Liver (tissue), 9 donors: ENCODE results near the gene SMG7. TPM values are rescaled to one million over a fixed set of nuclear protein-coding genes. Genes with fewer than 3 reads are reported as not detected.

Experiments used
- DNase-seq: peaks from one replicate; pipeline ENCODE4 v3.0.0-alpha.2; 2017; ENCODE audit warnings: low spot score
- H3K27ac ChIP-seq, 2 donors: one replicate each; pipeline ENCODE4 v1.7.0; 2013; ENCODE audit warnings: inconsistent platforms in 2 of 2, low read length in 2 of 2, control low read depth in 1 of 2, low read depth in 1 of 2, mild to moderate bottlenecking in 1 of 2
- H3K27me3 ChIP-seq, 4 donors: one replicate each; pipeline versions ENCODE4 v1.6.1 to v1.7.0; 2013; ENCODE audit warnings: low read length in 3 of 4, inconsistent platforms in 1 of 4, mild to moderate bottlenecking in 1 of 4, moderate library complexity in 1 of 4; ENCODE audit not compliant: control insufficient read depth in 4 of 4, insufficient read depth in 4 of 4
- H3K36me3 ChIP-seq, 4 donors: one replicate each; pipeline versions ENCODE4 v1.6.1 to v1.7.0; 2013; ENCODE audit warnings: low read length in 3 of 4, mild to moderate bottlenecking in 3 of 4, low read depth in 1 of 4, moderate library complexity in 1 of 4; ENCODE audit not compliant: control insufficient read depth in 4 of 4, insufficient read depth in 3 of 4
- H3K4me1 ChIP-seq, 4 donors: one replicate each; pipeline versions ENCODE4 v1.6.1 to v1.7.0; 2013; ENCODE audit warnings: low read length in 3 of 4, mild to moderate bottlenecking in 3 of 4, moderate library complexity in 1 of 4; ENCODE audit not compliant: control insufficient read depth in 4 of 4, insufficient read depth in 4 of 4
- H3K4me3 ChIP-seq, 3 donors: one replicate each; pipeline versions ENCODE4 v1.6.1 to v1.7.0; 2013; ENCODE audit warnings: low read length in 3 of 3, control low read depth in 1 of 3, low read depth in 1 of 3, mild to moderate bottlenecking in 1 of 3
- H3K9ac ChIP-seq, 2 donors: one replicate each; pipeline ENCODE4 v1.7.0; 2013; ENCODE audit warnings: low read length in 2 of 2, mild to moderate bottlenecking in 2 of 2, moderate library complexity in 2 of 2, control low read depth in 1 of 2, low read depth in 1 of 2
- H3K9me3 ChIP-seq, 4 donors: one replicate each; pipeline versions ENCODE4 v1.6.1 to v1.7.0; 2013; ENCODE audit warnings: low read length in 3 of 4; ENCODE audit not compliant: control insufficient read depth in 4 of 4
- ATF3 ChIP-seq: IDR thresholded peaks from 2 replicates; pipeline ENCODE4 v1.6.1; 2016; ENCODE audit warnings: antibody characterized with exemption
- CTCF ChIP-seq: fragments of 150-350 bp; IDR thresholded peaks from 2 replicates; pipeline ENCODE4 v1.5.1; 2017; ENCODE audit warnings: improper control_type of control experiment, low read depth, low read length; ENCODE audit not compliant: missing input control
- EGR1 ChIP-seq, 2 donors: IDR thresholded peaks; 2 replicates each; pipeline ENCODE4 v1.6.1; 2016 to 2018; ENCODE audit warnings: antibody characterized with exemption in 2 of 2, low read depth in 2 of 2
- GABPA ChIP-seq, 2 donors: IDR thresholded peaks in 1 of 2; conservative IDR thresholded peaks in 1 of 2; 2 replicates each; pipeline ENCODE4 v1.6.1; 2016; ENCODE audit warnings: antibody characterized with exemption in 2 of 2, mild to moderate bottlenecking in 1 of 2, moderate library complexity in 1 of 2
- HNF4A ChIP-seq, 2 donors: conservative IDR thresholded peaks; 2 replicates each; pipeline ENCODE4 v1.6.1; 2016; ENCODE audit warnings: antibody characterized with exemption in 2 of 2, mild to moderate bottlenecking in 2 of 2
- HNF4G ChIP-seq: IDR thresholded peaks from 2 replicates; pipeline ENCODE4 v1.6.1; 2016; ENCODE audit warnings: antibody characterized with exemption
- JUND ChIP-seq, 2 donors: IDR thresholded peaks; 2 replicates each; pipeline ENCODE4 v1.6.1; 2016; ENCODE audit warnings: antibody characterized with exemption in 2 of 2
- MAX ChIP-seq: IDR thresholded peaks from 2 replicates; pipeline ENCODE4 v1.6.1; 2016; ENCODE audit warnings: antibody characterized with exemption
- NR2F2 ChIP-seq: IDR thresholded peaks from 2 replicates; pipeline ENCODE4 v1.6.1; 2016; ENCODE audit warnings: antibody characterized with exemption
- RAD21 ChIP-seq, 2 donors: IDR thresholded peaks; 2 replicates each; pipeline ENCODE4 v1.6.1; 2016; ENCODE audit warnings: antibody characterized with exemption in 2 of 2, mild to moderate bottlenecking in 2 of 2
- REST ChIP-seq: IDR thresholded peaks from 2 replicates; pipeline ENCODE4 v1.6.1; 2016; ENCODE audit warnings: antibody characterized with exemption, mild to moderate bottlenecking
- RXRA ChIP-seq, 2 donors: IDR thresholded peaks; 2 replicates each; pipeline ENCODE4 v1.6.1; 2017 to 2018; ENCODE audit warnings: antibody characterized with exemption in 2 of 2, mild to moderate bottlenecking in 1 of 2
- TAF1 ChIP-seq: conservative IDR thresholded peaks from 2 replicates; pipeline ENCODE4 v1.6.1; 2016; ENCODE audit warnings: antibody characterized with exemption, mild to moderate bottlenecking
- YY1 ChIP-seq: IDR thresholded peaks from 2 replicates; pipeline ENCODE4 v1.6.1; 2016; ENCODE audit warnings: antibody characterized with exemption, mild to moderate bottlenecking
- ZBTB33 ChIP-seq: IDR thresholded peaks from 2 replicates; pipeline ENCODE4 v1.6.1; 2016; ENCODE audit warnings: antibody characterized with exemption
- WGBS: extraction: QIAGEN DNeasy Blood & Tissue Kit; methylation state at CpG from one replicate; pipeline ENCODE4 v1.1.7; 2013; 5-methylcytosine and 5-hydroxymethylcytosine counted together
- polyA plus RNA-seq, 2 donors: library from polyadenylated mRNA; stranded (reverse) in 1 of 2; unstranded in 1 of 2; fragments of 200-250 nt in 1 of 2; fragments of >200 nt in 1 of 2; fragmentation: Nextera tagmentation in 1 of 2; extraction: Ambion mirVana in 1 of 2; gene quantifications; one replicate each; pipeline versions ENCODE4 v1.2.1 to v1.2.3, GENCODE V29; 2013 to 2015
- total RNA-seq, 2 donors: library from RNA; depleted of rRNA; stranded (reverse); fragments of >200 nt; gene quantifications; one replicate each; pipeline ENCODE4 v1.2.3, GENCODE V29; 2014
- donor health status: healthy.
- donor health status: healthy.
- donor health status: healthy.
- donor health status: healthy.
- donor health status: healthy.

Gene SMG7
- total and polyA plus RNA-seq, 4 donors, result 9.5 to 28.7 (median 13.6) TPM

GRCh38 chr1:183600634-183601033, 128.3 kb downstream of the SMG7 start:
- no peaks in the 10 kb centered on the region for H3K36me3 ChIP-seq
- H3K4me3 ChIP-seq, result no peak overlapping the region
- no peak overlapping the region for H3K27ac ChIP-seq
- 97% methylated on average over 3 of the region's 3 CpGs for WGBS
- no peaks in the 10 kb centered on the region for H3K27me3 ChIP-seq
- TF ChIP-seq REST (no peak), YY1 (no peak), ZBTB33 (no peak), HNF4A (conservative IDR thresholded peaks at IDR 0.05) (no peak), RXRA (IDR thresholded peaks at IDR 0.05) (no peak), EGR1 (IDR thresholded peaks at IDR 0.05; ENCODE audit: low read depth in 2 of 2) (no peak), RAD21 (IDR thresholded peaks at IDR 0.05) (no peak), TAF1 (no peak)
- peaks cover 0 to 7% (median 1%) of the 10 kb centered on the region in 4 donors for H3K4me1 ChIP-seq
- no peaks in the 10 kb centered on the region for H3K9me3 ChIP-seq
- no peak for DNase-seq
- no peak overlapping the region for H3K9ac ChIP-seq

- Histone ChIP-seq H3K4me3 (no peak overlapping the region), H3K27ac (no peak overlapping the region), H3K9me3 (no peaks in the 10 kb centered on the region), H3K36me3 (no peaks in the 10 kb centered on the region), H3K4me1 (peaks cover 0 to 7% (median 1%) of the 10 kb centered on the region in 4 donors), H3K27me3 (no peaks in the 10 kb centered on the region), H3K9ac (no peak overlapping the region)
- no peak for TF ChIP-seq RXRA (IDR thresholded peaks at IDR 0.05)
- TF ChIP-seq GABPA (IDR thresholded peaks at IDR 0.05 in 1 of 2, conservative IDR thresholded peaks at IDR 0.05 in 1 of 2), result no peak
- TF ChIP-seq HNF4G, result no peak
- no peak for TF ChIP-seq ATF3
- TF ChIP-seq RAD21 (IDR thresholded peaks at IDR 0.05), result no peak
- TF ChIP-seq NR2F2, result no peak
- TF ChIP-seq EGR1 (IDR thresholded peaks at IDR 0.05; ENCODE audit: low read depth in 2 of 2), result no peak
- no peak for TF ChIP-seq JUND (IDR thresholded peaks at IDR 0.05)
- TF ChIP-seq CTCF, result no peak
- no peak for TF ChIP-seq MAX
- TF ChIP-seq HNF4A (conservative IDR thresholded peaks at IDR 0.05), result no peak
- no peak for TF ChIP-seq ZBTB33
- no peak for TF ChIP-seq TAF1
- no peak for TF ChIP-seq YY1
- DNase-seq, result no peak
- 98% methylated on average over 1 of the region's 1 CpG for WGBS
Measured at GRCh38 chr1:183602510-183602909, 130.2 kb downstream of the SMG7 start.
